GM21619 (cell line): ENCODE measurements around the gene CNIH1.
"Not testable (repeated sequence)": the region's sequence is repeated elsewhere in the genome, so short reads cannot be mapped to it uniquely, and the experiment has no call there.

Source experiments
- ATAC-seq: cut with Tn5 transposase; IDR thresholded peaks from one replicate; pipeline ENCODE4 v1.9.1; 2021; ENCODE audit not compliant: unreplicated experiment

Gene CNIH1

DNA sequence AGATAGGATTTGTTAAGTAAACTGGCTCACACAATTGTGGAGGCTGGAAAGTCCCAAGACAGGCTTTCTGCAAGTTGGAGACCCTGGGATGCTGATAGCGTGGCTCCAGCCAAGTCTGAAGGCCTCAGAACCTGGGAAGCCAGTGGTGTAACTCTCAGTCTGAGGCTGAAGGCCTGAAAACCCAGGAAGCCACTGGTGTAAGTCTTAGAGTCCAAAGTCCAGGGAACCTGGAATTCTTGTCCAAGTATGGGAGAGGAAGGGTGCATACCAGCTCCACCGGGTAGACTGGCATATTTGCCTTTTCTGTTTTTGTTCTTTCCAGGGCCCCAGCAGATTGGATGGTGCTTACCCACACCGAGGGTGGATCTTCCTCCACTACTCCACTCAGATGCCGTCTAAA is 29.5 kb upstream of the CNIH1 start:
- no peak for ATAC-seq

DNA sequence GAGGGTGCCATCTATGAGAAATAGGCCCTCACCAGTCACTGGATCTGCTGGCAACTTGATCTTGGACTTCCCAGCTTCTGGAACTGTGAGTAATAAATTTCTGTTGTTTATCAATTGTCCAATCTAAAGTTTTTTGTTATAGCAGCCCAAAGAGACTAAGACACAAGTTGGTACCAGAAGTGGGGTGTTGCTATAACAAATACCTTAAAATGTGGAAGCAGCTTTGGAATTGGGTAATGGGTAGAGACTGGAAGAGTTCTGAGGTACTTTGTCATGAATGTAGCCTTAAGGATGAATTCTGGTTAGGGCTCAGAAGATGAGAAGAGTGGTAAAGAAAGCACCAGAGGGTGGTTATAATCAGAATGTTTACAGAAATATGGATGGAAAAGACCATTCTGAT is 26.1 kb upstream of the CNIH1 start:
- no peak for ATAC-seq

DNA sequence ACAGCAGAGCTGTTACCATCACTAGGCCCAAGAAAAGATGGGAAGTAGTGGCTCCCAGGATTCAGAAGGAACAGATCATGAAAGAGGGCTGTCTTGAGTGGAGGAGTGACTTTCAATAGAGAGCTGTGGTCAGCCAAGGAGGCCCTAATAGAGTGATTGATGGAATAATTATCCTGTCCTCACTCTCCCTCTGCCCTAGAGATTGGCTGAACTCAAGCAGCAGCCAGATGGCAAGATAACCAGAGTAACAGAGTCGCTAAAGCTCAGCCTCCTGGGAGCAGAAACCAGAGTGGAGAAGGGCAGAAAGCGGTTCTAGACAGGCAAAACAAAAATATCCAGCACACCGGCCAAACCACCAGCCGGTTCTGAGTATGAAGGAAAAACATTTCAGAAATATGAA is 24.5 kb upstream of the CNIH1 start:
- no peak for ATAC-seq

DNA sequence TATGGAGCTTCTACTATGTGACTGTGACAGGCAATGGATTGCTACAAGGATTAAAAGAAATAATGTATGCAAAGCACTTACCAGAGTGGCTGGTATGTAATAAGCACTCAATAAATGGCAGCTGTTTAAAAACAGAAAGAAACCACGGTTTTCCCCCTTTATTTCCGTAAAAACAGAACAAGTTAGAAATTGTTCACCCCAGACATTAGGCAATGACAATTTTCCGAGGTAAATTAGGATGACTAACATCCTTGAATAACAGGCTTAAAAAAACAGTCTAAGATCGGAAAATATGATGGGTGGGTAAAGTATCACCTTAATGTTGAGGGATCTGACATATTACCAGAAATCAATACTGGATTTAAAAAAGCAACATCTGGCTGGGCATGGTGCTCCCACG is 20.9 kb upstream of the CNIH1 start:
- no peak for ATAC-seq

DNA sequence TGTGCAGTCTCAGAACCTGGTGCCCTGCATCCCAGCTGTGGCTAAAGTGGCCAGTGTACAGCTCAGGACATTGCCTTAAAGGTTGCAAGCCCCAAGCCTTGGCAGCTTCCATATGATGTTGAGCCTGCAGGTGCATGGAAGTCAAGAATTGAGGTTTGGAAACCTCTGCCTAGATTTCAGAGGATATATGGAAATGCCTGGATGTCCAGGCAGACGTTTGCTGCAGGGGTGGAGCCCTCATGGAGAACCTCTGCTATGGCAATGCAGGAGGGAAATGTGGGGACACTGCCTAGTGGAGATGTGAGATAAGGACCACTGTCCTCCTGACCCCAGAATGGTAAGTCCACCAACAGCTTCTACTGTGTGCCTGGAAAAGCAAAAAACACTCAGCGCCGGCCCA is 17.9 kb upstream of the CNIH1 start:
- no peak for ATAC-seq

DNA sequence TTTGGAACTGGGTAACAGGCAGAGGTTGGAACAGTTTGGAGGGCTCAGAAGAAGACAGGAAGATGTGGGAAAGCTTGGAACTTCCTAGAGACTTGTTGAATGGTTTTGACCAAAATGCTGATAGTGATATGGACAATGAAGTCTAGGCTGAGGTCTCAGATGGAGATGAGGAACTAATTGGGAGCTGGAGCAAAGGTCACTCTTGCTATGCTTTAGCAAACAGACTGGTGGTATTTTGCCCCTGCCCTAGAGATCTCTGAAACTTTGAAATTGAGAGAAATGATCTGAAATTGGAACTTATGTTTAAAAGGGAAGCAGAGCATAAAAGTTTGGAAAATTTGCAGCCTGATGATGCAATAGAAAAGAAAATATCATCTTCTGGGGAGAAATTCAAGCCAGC is 17.4 kb upstream of the CNIH1 start:
- not testable (repeated sequence) for ATAC-seq

DNA sequence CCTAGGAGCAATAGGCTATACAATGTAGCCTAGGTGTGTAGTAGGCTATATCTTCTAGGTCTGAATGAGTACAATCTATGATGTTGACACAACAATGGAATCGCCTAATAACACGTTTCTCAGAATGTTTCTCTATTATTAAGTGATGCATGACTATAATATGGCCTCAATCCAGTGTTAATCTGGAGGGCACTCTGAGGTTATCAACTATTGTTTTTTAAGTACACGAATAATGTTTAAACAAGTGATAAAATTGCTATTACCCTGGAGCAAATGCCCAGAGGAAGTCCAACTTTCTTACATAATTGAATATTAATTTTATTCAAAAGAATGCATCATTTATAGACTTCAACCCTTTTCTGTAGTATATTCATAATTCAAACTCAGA is 16.4 kb upstream of the CNIH1 start:
- no peak for ATAC-seq

DNA sequence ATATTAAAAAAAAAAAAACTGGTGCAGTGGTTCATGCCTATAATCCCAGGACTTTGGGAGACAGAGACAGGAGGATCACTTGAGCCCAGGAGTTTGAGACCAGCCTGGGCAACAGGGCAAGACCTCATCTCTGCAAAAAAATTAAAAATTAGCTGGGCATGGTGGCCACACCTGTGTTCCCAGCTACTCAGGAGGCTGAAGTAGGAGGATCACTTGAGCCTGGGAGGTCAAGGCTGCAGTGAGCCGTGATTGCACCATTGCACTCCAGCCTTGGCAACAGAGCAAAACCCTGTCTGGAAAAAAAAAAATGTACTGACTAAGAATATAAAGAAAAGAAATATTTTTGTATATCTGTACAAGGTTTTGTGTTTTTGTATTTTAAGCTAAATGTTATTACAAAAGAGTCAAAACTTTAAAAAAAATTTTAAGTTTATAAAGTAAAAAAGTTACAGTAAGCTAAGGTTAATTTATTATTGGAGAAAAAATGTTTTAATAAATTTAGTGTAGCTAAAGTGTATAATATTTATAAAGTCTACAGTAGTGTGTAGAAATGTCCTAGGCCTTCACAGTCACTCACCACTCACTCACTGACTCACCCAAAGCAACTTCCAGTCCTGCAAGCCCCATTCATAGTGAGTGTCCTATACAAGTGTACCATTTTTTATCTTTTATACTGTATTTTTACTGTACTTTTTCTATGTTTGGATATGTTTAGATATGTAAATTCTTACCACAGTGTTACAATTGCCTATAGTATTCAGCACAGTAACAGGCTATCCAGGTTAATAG is 15.8 kb upstream of the CNIH1 start:
- not testable (repeated sequence) for ATAC-seq

DNA sequence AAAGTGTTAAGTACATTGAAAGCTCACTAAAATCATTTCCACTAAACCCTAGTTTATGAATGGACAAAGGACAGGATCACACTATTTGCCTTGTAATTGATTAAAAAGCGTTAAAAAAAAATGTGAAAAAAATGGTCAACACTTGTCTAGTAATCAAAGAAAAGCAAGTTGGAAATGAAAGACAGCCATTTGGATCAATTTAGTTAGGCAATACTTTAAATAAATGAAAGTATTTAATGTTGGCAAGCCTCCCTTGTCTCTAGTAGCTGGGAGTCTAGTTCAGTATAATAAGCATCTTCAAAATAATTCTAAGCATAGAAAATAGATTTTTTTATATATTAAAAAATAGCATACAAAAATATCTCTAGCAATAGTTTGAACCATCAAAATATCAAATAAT is 14.2 kb upstream of the CNIH1 start:
- ATAC-seq, result no peak

DNA sequence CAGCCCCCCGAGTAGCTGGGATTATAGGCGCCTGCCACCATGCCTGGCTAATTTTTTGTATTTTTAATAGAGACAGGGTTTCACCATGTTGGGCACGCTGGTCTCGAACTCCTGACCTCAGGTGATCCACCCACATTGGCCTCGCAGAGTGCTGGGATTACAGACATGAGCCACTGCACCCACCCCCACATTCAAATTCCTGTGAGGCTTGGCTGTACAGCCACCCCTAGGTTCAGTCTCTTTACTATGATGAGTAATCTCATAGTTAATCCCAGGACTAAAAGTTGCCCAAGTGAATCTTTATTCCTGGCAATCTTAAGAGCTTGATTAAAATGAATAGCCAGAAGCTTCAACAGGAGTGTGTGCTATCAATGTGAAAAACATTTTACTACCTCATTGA is 12.8 kb upstream of the CNIH1 start:
- ATAC-seq, result not testable (repeated sequence)

DNA sequence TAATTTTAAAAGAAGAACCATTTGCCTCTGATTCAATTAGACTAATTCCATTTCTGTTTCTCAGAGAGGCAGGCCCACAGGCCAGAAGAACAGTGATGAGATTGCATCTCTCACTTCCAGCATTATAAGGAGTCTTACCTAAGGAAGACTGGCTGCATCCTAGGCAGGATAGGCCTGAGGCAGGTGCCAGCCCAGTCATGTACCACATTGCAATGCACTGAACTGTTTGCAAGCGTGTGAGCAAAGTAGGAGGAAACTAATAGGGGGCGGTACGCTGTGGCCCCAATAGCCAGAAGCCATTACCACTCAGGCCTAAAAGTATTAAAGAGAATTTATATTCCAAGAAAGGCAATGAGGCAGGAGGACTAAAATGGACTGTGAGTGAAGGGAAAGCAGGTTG is 12.1 kb upstream of the CNIH1 start:
- ATAC-seq, result no peak

DNA sequence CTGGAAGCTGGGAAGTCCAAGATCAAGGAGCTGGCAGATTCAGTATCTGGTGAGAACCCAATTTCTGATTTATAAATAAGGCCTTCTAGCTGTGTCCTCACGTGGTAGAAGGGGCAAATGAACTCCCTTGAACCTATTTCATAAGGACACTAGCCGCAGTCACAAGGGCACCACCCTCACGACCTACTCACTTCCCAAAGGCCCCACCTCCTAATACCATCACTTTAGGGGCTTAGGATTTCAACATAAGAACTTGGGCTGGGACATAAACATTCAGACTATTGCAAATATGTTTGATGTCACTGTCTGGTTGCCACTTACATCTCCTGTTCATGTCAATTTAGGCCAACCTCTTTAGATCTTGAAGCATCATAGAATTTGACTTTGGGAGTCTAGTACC is 10.8 kb upstream of the CNIH1 start:
- no peak for ATAC-seq

DNA sequence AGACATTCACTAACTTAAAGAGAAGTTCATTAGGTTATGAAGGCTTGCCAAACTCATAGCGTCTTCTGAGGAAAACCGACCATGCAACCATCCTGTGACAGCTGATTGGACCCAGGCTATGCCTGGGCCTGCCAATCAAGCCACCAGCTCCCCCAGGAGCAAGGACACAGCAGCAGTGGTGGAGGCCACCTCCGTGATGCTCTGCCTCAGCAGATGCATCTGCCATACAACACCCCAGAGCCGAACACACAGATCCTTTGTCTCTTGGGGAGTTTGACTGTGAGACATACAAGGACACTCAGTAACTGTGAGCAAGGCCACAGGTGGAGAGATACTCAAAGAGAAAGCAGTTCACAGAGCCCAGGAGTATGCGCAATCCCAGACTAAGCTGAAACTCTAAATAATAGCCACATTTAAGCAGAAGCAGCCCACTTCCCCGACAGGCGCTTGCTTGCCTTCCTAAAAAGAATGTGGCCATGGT is 10.0 kb upstream of the CNIH1 start:
- ATAC-seq, result no peak

DNA sequence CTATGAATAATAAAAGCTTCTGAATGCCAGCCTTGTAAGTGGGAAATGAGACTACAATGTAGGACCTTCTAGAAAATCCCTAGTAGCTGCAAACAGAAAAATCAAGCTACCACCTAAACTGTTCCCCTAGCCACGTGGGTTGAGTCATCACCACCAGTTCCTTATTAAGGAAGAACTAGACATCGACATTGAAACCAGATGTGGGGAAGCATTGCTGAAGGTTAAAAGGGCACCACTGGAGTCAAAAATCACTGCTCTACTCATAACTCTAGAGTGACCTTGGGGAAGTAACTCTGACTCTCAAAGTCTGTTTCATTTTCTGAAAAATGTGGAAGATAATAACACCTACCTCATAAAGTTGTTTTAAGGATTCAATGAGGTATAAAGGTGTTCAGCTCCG is 9.4 kb upstream of the CNIH1 start:
- ATAC-seq, result peak; percentile 83

DNA sequence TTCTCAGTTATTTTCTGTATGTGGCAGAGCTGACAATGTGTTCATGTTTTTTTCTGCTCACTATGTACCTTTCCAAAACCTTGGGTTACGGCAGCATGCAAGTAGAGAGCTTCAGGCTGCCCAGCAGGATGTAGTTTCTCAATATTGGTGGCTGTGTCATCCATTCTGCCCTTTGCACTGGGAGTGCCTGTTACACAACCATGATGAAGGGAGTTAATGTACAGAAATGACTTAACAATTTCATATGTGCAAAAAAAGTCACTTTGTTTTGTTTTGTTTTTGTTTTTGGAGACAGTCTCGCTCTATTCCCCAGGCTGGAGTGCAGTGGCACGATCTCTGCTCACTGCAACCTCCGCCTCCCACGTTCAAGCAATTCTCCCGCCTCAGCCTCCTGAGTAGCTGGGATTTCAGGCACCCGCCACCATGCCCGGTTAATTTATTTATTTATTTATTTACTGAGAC is 6.1 kb upstream of the CNIH1 start:
- no peak for ATAC-seq

DNA sequence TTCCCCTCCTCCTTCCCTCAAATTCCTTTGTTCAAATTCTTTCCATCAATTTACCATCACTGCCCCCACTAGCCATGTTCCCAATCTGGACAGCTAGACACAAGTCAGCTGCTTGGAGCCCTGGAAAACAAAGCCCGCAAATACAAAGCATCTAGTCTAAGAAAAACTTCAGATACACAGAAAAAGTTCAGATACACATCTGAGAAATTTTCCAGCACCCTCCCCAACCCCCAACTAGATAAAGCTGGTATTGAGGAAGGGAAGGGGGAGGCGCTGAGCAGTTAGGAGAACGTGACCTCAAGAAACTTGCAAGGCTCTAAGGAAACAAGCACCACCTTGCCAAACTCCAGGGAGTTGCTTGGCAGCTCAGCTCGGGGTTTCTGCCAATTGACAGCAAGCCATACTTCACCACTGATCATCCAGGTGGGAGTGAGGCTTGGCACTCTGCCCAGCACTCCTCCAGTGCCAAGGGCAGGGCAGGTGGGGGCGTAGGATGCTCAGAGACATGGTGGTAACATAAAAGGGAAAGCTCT is 5.1 kb upstream of the CNIH1 start:
- no peak for ATAC-seq

DNA sequence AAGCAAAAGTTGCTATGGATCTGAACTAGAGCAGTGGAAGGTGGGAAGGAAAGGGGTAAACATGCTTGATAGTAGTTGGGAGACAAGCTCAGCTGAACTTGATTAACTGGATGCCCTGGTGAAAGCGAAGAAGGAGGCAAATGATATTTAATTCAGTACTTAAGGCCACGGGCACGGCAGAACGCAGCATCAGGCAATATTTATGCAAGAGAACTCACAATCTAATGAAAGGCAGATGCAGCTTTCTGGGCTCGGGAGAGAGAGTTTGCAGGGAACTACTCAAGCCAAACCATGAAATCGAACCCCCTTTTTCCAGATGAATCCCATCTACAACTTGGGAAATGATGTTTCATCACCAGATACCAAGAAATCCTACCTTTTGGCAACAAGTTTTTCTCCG is 3.5 kb upstream of the CNIH1 start:
- ATAC-seq, result no peak

DNA sequence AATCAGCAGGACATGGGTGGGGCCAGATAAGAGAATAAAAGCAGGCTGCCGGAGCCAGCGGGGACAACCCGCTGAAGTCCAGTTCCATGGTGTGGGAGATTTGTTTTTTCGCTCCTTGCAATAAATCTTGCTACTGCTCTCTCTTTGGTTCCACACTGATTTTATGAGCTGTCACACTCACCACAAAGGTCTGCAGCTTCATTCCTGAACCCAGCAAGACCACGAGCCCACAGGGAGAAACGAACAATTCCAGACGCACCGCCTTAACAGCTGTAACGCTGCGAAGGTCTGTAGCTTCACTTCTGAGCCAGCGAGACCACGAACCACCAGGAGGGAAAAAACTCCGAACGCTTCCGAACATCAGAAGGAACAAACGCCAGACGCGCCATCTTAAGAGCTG is 2.8 kb upstream of the CNIH1 start:
- no peak for ATAC-seq

DNA sequence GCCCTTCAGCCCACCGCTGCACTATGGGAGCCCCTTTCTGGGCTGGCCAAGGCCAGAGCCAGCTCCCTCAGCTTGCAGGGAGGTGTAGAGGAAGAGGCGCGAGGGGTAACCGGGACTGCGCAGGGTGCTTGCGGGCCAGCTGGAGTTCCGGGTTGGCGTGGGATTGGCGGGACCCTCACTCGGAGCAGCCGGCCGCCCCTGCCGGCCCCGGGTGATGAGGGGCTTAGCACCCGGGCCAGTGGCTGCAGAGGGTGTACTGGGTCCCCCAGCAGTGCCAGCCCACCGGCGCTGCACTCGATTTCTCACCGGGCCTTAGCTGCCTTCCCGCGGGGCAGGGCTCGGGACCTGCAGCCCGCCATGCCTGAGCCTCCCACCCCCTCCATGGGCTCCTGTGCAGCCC is 1.8 kb upstream of the CNIH1 start:
- ATAC-seq, result not testable (repeated sequence)

DNA sequence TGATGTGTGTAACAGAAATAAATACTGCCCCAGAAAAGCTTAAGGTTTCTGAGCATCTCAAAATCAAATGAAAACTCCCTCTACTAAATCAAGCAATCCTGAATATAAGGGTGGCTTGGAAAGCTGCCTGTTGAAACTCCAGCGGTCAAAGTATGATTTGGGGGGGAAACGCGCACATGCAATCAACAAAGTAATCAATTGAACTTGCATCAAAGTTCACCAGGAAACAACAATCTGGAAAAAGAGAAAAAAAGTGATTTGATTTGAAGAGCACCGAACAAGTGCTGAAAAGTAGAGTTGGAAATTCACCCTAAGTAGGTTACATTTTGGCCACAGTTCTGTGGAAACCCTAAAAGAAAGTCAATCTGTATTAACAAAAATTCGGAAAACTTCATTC is 700 bp downstream of the CNIH1 start:
- ATAC-seq, result no peak

DNA sequence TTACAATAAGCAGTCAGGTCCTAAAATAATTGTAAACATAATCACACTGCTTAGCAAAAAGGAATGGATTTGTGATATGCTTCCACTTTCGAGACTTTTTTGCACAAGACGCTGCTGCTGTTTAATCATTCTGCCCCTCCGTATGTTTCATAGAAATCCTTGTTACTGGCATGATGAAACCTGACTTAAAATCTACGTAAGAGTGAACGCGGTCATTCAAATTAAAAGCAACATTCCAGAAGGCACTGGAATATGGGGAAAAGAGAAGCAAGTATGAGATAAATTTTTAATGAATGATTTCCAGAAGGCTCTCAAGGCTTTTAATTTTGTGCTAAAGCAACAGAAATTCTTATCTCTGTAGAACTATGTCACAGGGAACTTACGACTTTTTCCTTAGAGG is 1.1 kb downstream of the CNIH1 start:
- ATAC-seq, result no peak

DNA sequence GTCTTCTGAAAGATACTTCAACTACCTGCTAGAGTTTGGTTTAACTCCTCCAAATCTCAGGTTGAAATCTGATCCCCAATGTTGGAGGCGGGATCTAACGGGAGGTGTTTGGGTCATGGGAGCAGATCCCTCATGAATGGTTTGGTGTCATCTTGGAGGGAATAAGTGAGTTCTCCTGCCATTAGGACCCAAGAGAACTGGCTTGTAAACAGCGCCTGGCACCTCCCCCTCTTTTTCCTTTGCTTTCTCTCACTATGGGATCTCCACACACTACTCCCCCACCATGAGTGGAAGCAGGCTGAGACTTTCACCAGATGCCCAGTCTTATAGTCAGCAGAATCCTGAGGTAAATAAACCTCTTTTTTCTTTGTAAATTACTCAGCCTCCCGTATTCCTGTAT is 2.5 kb downstream of the CNIH1 start:
- no peak for ATAC-seq

DNA sequence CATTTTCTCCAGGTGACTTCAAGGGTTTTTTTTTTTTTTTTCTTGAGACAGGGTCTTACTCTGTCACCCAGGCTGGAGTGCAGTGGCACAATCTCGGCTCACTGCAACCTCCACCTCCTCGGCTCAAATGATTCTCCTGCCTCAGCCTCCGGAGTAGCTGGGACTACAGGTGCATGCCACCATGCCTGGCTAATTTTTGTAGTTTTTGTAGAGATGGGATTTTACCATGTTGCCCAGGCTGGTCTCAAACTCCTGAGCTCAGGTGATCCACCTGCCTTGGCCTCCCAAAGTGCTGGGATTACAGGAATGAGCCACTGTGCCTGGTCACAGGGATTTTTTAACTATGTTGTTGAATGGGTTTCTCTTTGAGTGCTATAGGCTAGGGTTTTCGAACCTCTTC is 3.2 kb downstream of the CNIH1 start:
- ATAC-seq, result not testable (repeated sequence)
